NCI-H2081 treated with DMSO at 0.1 percent for 48 hours (cell line): ENCODE measurements around the gene CA4.

Source experiments
- DNase-seq: peaks from one replicate; lab custom pipeline; 2025; lab: John Stamatoyannopoulos, UW

Gene CA4

DNA sequence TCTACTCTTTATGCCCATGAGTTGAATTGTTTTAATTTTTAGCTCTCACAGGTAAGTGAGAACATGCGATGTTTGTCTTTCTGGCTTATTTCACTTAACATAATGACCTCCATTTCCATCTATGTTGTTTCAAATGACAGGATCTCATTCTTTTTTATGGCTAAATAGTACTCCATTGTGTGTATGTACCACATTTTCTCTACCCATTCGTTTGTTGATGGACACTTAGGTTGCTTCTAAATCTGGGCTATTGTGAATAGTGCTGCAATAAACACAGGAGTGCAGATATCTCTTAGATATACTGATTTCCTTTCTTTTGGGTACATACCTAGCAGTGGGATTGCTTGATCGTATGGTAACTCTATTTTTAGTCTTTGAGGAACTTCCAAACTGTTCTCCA is 19.3 kb upstream of the CA4 start:
- no peak for DNase-seq

DNA sequence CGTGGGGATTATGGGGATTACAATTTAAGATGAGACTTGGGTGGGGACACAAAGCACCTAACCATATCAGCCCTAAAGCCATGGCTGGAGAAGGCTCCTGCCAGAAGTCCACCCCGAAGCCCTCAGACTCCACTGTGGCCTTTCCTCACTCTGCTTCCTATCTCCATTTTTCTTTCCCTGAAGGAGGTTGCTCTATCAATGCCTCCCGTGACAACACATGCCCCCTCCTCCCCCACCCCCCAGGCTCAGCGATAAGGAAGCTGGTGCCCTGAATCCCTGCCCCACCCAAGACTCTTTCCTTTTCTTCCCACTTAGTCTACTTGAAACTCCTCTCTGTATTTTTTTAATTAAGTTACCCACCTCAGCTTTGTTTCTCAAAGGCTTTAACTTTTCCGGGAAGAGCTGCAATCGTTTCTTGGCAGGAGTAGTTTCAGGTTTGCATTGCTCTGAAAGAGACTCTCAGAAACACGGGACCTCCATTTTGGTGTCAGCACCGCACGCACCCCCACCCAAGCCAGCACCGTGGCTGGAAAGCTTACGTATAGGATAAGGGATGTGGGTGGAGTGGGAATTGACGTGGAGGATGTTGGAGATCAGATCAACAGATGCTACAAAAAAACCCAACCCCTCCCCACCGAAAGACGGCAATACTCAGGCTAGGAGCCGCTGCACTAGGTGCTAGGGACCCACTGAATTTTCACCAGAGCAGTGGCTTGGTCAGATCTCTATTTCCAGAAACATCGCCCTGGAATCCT is 15.2 kb upstream of the CA4 start:
- DNase-seq = no peak

DNA sequence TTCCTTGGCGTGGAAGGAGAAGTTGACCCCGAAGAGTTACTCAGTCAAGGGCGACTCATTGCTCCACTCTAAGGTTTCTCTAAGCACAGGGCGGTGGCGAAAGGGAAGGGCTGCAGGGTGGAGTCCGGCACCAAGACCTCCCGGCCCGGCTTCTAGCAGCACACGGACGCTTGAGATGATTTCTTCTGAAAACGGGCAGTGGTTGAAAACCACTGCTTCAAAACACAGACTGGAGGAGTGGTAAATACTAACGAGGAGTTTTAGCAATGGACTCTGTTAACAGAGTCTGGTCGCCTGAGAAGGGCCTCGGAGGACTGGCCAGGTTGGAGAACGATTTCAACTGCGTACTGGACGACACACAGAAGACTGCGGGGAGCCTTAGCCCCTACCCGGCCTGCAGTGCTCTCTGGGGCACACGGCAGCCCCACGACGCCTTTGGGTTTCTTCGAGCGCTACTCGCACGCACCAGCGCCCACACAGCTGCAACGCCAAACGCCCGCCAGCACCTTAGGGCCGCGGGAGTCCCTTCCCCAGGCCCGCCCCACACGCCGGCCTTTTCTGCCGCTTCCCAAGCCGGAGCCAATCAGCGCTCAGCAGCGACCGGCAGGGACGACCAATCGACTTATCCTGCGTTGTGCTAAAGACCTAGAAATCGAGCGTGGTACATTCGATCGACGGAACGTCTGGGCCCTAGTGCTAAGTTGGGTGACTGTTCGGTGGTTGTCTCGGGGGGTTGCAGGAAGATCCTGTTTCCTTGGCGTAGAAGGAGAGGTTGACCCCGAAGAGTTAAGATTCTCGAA is 14.4 kb upstream of the CA4 start:
- peak; percentile 90 for DNase-seq

DNA sequence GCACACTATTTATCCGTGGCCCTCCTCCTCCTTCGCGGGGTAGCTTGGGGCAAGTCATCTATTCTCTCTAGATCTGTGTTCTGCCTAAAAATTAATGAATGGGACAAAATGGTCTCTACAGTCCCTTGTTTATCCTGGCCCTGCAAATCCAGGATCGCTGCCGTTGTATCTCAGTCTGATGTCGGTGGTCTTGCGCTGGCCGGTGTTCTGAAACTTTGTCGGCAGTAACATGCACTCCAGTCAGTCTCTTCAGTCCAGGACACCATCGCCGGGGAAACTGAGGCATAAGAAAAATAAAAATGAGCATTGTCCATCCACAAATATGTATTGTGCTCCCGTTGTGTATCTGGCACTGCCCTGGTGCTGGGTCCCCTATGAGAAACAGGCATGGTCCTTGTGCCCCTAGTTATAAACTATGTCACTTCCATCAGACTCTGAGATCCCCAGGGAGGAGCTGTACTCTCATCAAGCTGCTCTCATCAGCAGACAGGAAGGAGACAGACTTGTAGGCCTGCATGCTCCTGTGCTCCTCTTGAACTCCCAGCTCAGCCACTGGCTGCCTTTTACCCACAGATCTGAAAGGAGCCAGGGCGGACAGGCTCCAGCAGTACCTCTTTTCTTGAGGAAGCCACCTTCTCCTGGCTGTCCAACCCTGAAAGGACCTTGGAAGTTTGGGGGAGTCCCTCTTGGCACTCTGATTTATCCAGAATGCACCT is 13.7 kb upstream of the CA4 start:
- no peak for DNase-seq

DNA sequence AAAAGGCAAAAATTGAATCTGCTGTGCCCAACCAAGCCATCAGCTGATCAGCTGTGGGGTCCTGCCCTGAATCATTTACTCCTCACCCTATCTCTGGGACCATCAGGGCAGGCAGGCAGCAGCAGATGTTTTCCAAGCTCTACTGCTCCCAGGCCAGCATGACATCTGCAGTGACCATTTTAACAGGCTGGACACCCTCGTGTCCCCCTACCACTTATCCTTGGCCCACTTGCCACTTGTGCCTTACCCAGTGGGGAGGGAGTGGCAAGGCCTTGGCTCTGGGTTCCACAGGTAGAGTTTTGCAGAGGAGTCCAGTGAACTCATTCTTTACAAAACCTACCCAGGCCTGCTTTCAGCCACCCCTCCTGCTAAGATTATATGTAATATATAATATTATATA is 12.0 kb upstream of the CA4 start:
- DNase-seq = no peak

DNA sequence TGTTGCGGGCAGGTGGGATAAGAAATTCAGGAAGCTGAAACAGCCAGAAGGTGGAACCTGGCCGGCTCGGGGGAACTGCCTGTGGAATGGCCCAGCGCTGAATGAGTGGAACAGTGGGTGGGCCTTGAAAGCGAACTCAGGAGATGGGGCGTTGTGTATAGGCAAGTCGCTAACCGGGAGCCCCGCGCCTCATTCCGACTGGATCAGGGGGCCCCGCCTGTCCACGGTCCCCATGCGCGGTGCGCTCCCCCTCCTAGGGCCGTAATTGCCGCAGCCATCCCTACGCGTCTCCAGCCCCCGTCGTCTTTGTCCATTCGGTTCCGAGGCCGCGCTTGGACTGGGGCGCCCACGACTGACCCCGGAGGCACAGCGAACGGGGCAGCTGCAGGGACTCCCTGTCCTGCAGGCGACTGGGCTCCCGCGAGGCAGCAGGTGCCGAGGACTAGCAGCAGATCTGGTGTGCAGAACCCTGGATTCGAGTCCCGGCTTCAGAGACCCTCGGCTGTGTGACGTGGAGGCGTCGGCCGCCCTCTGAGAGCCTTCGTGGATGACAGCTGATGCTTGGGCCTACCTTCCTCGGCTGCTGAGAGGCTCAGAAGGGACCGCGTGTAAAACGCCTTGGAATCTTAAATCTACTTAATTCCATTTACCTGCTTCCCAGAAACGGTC is 10.9 kb upstream of the CA4 start:
- no peak for DNase-seq

DNA sequence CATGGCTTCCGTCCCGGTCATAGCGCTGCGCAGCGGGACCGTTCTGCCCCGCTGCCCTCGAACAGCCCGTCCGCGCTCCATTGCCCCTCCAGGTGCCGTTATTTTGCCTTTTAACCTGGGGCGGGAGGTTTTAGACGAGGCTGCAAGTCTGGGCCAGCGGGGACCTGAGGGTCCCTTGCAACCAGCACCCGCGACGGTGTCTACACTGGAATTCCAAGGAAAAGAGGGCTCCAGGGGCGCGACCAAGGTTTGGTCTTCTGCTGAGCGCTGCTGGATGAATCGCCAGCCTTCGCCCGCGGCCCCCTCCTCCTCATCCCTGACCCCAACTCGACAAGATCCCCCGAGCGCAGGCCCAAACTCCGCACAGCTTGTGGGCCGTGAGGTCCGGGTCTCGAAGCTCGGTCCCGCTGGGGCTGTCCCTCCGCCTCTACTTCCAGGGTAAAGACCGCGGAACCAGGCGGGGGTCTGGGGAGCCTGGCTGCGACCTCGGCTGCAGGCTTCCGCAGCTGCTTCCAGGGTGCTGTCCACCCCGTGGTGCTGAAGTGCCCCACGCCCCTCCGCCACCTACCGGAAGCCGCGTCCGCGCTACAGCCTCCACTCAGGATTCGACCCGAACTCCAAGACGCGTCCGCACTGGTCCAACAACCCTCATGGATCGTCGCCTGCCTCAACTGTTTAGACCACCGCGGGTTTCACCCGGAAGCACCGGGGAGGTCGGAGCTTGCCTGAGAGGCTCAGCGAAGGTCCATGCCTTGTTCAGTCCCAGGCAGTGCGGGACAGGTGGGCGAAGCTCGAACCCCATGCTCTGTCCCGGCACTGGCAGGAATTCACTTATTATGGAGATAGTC is 10.1 kb upstream of the CA4 start:
- DNase-seq = no peak

DNA sequence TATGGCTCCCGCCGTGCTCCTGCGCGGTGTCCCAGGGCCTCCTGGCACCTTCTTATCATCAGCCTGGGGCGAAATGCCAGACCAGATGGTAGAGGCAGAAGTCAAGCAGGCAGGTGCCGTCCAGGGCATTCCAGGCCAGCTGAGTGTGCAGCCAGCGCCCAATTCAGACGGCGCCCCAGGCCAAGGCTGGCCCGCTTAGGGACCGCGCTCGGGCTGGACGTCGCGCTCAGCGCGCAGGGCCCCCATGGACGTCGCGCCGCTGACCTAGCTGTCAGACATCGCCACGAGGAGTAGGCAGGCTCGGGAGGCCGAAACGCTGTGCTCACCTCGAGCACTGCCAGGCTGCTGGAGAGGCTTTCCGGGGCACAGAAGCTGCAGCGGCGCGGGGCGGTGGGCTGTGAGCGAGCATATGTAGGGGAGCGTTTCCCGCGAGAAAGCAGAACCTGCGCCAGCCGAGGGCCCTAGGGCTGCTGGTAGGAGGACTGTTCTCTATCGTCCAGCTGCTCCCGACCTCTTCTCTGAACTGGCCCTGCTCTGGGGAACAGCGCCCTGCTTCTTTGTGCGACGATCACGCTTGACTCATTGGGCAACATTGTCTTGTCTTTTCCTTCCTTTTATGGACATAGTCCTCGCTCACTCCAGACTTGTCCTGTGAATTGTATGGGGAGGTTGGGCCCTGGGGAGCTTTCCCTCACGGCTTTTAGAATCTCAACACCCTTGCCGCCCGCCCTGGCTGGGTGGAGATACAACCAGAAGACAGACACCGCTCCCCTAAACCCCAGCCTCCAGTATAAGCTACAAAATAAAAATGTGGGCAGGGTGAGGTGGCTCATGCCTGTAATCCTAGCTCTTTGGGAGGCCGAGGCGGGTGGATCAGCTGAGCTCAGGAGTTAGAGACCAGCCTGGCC is 8.4 kb upstream of the CA4 start:
- no peak for DNase-seq

DNA sequence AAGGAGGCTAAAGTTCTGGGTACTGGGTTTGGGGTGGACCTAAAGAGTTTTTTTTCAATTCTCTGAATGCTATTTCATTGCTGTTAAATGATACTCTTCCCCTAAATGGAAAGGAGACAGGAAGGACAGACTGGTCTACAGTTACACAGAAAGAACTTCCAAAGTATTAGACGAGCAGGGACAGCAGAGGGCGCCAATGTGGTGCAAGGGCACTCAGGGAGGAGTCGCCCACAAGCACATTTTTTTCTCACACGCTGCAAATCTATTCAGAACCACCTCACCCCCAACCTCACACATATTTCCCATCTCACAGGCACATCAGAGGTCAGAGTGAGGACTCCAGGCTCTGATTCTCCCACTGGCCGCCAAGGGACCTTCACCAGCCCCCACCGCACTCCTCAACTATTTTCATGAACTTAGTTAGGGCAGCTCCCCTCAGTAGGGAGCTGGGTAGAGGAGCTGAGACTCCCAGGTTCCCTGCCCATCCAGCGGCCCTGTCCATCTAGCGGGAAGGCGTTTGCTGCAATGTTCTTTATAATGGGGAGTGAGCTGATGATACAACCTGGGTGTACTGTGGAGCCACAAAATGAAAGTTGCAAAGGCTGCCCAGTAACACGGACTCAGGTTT is 6.8 kb upstream of the CA4 start:
- peak; percentile 76 for DNase-seq

DNA sequence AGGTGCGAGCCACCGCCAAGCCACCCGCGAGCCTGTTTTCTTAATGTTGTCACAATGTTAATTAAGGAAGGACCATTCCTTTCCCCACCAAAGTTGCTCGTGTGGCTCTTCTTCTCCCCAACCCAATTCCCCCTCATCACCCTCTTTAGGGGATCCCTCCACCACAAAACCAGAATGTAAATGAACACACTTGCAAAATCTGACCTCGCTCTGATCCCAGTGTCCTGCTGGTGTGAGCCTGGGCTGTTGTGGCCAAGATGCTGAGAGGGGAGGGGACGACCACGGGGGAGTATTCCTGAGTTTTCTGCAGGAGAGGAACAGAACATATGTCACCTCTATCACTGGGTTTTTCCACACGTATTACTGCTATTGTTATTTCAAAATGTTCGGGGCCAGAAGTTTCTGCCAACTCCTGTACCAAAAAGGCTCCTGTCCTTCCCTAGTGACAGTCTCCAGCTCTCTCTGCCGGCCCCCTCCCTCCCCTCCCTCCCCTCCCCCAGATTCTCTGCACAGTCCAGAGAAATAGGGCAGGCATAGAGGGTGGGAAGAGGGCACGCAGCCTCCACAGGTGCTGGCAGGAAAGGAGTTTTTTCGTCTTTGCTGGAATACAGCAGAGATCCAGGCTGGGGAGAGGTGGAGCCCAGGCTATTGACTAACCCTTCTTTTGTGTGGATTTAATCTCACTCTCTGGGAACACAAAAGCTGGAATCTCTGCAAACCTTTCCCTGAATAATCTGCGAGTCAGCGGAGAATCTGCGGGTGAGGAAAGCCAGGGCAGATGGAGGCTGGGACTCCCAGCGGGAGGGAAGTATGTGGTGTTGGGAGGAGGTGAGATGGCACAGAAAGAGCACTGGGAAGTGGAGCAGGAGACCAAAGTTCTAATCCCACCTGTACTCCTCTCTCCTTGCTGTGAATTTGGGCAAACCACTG is 4.5 kb upstream of the CA4 start:
- no peak for DNase-seq

DNA sequence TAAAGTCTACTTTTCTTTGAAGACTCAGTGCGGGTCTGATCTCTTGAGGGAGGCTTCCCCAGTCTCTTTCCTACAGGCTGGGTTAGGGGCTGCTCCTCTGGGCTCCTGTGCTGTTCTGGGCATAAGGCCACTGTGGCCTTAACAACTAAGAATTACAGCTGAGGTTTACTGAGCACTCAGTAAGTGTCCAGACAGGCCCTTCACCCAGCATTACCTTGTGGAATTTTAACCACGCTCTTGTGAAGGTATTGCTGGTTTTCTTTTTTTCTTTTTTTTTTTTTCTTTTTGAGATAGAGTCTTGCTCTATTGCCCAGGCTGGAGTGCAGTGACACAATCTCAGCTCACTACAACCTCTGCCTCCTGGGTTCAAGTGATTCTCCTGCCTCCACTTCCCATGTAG is 3.6 kb upstream of the CA4 start:
- no peak for DNase-seq

DNA sequence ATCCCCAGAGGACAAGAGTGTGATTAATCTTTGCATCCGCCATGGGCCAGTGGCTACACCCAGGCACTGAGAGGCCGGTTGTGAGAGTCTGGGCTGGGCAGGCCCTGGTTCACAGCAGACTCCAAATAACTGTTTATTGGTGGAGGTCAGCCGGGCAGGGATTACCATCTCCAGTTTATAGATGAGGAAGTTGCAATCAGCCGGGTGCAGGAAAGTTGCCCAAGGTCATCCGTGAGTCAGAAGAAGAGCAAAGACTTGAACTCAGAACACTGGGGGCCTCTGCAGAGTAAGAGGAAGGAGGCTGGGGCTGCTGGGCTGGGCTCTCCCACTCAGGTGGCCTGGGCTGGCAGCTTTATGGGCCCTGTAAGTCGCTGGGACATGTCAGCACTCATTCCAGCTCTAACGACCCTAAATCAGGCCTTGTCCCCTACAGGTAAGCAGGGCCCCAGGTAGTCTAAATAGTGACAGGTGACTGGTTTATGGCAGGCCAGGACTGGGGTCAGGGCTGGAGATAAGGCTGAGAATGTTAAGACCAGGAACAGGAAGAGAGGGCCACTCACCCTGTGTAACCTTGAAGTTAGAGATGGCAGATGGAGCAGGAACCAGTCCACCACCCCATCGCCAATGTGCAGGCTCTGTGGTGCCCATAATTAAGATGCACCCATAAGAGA is 2.1 kb upstream of the CA4 start:
- no peak for DNase-seq

DNA sequence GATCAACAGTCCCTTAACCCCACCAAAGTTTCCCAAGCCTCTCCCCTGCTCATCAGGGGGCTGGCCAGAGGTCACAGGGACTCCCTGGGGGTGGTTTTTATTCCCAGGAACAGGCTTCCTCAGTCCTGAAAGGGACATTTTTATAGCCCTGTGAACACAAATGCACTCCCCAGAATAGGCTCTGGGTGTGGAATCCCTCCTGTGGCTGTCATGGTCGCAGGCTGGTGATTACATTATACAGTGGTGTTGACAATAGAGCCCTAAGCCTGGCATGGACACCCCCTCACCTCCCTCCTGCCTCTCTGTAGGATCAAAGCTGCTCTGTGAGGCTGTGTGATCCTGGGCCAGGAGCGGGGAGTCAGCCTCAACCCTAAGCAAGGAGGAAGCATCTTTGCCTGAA is 1.4 kb upstream of the CA4 start:
- DNase-seq = no peak

DNA sequence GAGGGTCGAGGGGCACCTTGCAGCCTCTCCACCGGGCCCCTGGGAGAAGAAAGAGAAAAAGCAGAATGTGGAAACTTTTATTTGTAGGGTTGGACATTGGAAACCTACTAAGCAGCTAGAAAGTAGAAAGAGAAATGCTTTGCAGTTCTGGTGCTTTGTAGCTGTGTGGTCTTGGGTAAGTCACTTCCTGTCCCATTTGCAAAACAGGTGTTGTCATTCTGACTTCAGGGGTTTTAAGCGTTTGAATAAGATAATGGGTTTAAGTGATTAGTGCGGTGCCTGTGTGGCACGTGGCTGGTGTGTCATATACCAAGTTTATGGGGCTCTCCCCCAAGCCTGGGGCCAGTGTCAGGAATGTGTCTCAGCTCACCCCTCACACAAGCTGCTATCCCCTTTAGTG is 1.6 kb downstream of the CA4 start:
- DNase-seq = no peak

DNA sequence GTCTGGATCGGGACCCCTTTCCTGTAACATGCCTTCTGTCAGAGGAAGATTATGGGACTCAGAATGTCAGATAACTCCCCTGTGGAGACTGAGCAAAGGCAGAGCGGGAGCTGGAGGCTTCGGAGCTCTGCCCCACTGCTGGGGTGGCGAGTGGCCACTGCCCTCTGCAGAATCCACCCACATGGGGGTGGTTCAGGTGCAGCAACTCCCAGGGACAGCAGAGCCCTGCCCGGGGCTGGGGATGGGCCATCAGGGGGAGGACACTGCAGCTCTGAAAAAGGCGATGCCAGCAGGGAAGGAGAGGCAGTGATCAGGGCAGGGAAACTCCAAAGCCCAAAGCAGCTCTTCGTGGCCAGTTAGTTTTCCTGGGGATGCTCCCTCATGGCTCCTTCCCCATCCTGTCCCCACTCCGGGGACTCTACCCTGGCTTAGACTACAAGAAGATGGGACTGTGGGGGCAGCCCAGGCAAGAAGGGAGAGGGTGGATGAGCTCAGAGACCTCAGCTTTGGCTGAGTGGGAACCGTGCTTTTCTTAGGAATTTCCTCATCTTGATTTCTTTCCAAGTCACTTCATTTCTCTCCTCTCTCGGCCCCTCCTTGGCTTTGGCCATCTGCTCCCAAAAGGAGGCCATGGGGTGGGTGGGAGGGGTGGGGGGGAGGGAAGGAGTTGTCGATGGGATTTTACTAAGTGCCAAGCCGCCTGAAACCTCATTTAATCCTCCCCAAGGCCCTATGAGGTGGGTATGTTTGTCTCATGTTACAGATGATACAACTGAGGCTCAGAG is 4.0 kb downstream of the CA4 start:
- DNase-seq = no peak

DNA sequence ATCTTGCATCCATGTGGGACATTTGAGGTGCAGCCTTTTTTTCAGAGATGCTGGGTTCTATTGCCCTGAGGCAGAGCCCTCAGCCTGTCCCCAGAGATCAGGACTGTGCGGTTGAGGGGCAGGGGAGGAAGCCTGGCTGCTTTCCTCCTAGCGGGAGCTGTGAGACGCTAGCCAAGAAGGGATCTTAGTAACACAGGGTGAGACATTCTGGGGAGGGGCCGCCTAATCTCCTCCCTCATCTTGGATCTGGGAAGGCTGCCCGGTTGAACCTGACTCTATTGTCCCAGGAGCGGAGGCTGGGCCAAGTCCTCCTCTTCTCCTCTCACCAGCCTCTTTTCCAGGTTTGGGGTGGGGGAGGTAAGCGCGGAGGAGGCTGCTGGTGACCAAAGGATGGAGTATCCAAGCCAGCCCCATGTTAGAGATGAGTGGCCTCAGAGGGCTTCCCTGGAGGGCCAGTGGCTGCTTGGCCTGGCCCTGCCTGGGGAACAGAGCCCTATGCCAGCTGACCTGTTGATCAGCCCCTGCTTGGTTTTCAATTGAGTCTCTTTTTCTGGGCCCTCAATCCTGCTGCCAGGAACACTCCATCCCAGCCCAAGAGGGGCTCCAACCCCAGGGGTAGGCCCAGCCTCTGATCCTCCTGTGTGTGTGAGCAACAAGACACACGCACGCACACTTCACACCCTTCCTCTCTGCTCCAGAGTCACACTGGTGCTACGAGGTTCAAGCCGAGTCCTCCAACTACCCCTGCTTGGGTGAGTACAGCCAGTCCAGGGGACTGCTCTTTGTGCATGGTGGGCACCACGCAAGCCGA is 5.0 kb downstream of the CA4 start:
- no peak for DNase-seq

DNA sequence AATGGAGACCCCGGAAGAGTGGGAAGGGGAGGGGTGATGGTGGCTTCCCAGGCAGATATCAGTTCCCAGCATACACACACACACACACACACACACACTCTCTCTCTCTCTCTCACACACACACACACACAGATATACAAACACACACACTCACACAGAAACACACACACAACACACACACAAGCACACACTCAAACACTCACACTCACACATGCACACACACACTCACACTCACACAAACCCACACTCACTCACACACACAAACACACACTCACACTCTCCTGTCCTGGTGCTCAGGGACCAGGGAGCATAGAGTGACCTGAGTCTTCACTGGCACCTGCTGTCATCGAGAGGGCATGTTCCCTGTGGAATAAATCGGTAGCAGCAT is 5.6 kb downstream of the CA4 start:
- no peak for DNase-seq
